Measurements from ENCODE around the gene EIF4A3.

The EIF4A3 gene

GRCh38 chr17:80176757-80177156 is 29.8 kb upstream of the EIF4A3 start:
- no peak overlapping the region for H2AFZ ChIP-seq (ENCODE audit: low read length)
- no peak overlapping the region for H3K27ac ChIP-seq (ENCODE audit: low read depth, low read length, poor library complexity, severe bottlenecking)
- TF ChIP-seq CTCF (IDR thresholded peaks at IDR 0.05; ENCODE audit: low read length) (no peak), EZH2 (IDR thresholded peaks at IDR 0.05; ENCODE audit: borderline replicate concordance, low read length) (no peak)
- no peaks in the 10 kb centered on the region for H4K20me1 ChIP-seq (ENCODE audit: insufficient read depth, low read length)
- no peaks in the 10 kb centered on the region for H3K9me3 ChIP-seq (ENCODE audit: low read length)
- H3K4me1 ChIP-seq (ENCODE audit: insufficient read depth, low read length, severe bottlenecking), result no peaks in the 10 kb centered on the region
- H3K9me2 ChIP-seq (ENCODE audit: low read depth, low read length), result no peaks in the 10 kb centered on the region
- no peaks in the 10 kb centered on the region for H3F3A ChIP-seq (ENCODE audit: insufficient read depth, low read length)
- peaks cover 6% of the 10 kb centered on the region; the same call in 1 of the 2 replicates for H3K27me3 ChIP-seq (ENCODE audit: insufficient read depth, low read length)
- no peak overlapping the region for H3K9ac ChIP-seq (ENCODE audit: low read length)
- no peaks in the 10 kb centered on the region for H3K79me2 ChIP-seq (ENCODE audit: insufficient read depth, low read length)
- H3K4me3 ChIP-seq (ENCODE audit: low read depth, low read length, poor library complexity, severe bottlenecking), result no peak overlapping the region
- H3K36me3 ChIP-seq (ENCODE audit: insufficient read depth, low read length), result no peaks in the 10 kb centered on the region
- no peak overlapping the region for H3K4me2 ChIP-seq (ENCODE audit: low read length)

- no peak for TF ChIP-seq EZH2 (IDR thresholded peaks at IDR 0.05; ENCODE audit: borderline replicate concordance, low read length)
- no peak for TF ChIP-seq CTCF (IDR thresholded peaks at IDR 0.05; ENCODE audit: low read length)
- no peaks in the 10 kb centered on the region for H3K4me1 ChIP-seq (ENCODE audit: insufficient read depth, low read length, severe bottlenecking)
- no peaks in the 10 kb centered on the region for H3K36me3 ChIP-seq (ENCODE audit: insufficient read depth, low read length)
- no peak overlapping the region for H2AFZ ChIP-seq (ENCODE audit: low read length)
- H3K9me2 ChIP-seq (ENCODE audit: low read depth, low read length), result no peaks in the 10 kb centered on the region
- no peaks in the 10 kb centered on the region for H4K20me1 ChIP-seq (ENCODE audit: insufficient read depth, low read length)
- no peaks in the 10 kb centered on the region for H3F3A ChIP-seq (ENCODE audit: insufficient read depth, low read length)
- no peak overlapping the region for H3K27ac ChIP-seq (ENCODE audit: low read depth, low read length, poor library complexity, severe bottlenecking)
- H3K27me3 ChIP-seq (ENCODE audit: insufficient read depth, low read length), result peaks cover 3% of the 10 kb centered on the region; the same call in 1 of the 2 replicates
- H3K9ac ChIP-seq (ENCODE audit: low read length), result no peak overlapping the region
- H3K4me3 ChIP-seq (ENCODE audit: low read depth, low read length, poor library complexity, severe bottlenecking), result no peak overlapping the region
- H3K4me2 ChIP-seq (ENCODE audit: low read length), result no peak overlapping the region
- H3K79me2 ChIP-seq (ENCODE audit: insufficient read depth, low read length), result no peaks in the 10 kb centered on the region
- H3K9me3 ChIP-seq (ENCODE audit: low read length), result no peaks in the 10 kb centered on the region
Measured at GRCh38 chr17:80173916-80174315, 27.0 kb upstream of the EIF4A3 start.

GRCh38 chr17:80173126-80173525 is 26.2 kb upstream of the EIF4A3 start:
- H3K9ac ChIP-seq (ENCODE audit: low read length), result no peak overlapping the region
- H3K9me3 ChIP-seq (ENCODE audit: low read length), result no peaks in the 10 kb centered on the region
- H3K4me1 ChIP-seq (ENCODE audit: insufficient read depth, low read length, severe bottlenecking), result no peaks in the 10 kb centered on the region
- H3K4me2 ChIP-seq (ENCODE audit: low read length), result no peak overlapping the region
- no peak overlapping the region for H3K4me3 ChIP-seq (ENCODE audit: low read depth, low read length, poor library complexity, severe bottlenecking)
- H3K36me3 ChIP-seq (ENCODE audit: insufficient read depth, low read length), result no peaks in the 10 kb centered on the region
- no peaks in the 10 kb centered on the region for H3K79me2 ChIP-seq (ENCODE audit: insufficient read depth, low read length)
- no peaks in the 10 kb centered on the region for H4K20me1 ChIP-seq (ENCODE audit: insufficient read depth, low read length)
- no peak overlapping the region for H2AFZ ChIP-seq (ENCODE audit: low read length)
- no peak overlapping the region for H3K27ac ChIP-seq (ENCODE audit: low read depth, low read length, poor library complexity, severe bottlenecking)
- H3F3A ChIP-seq (ENCODE audit: insufficient read depth, low read length), result no peaks in the 10 kb centered on the region
- H3K27me3 ChIP-seq (ENCODE audit: insufficient read depth, low read length), result peaks cover 3% of the 10 kb centered on the region; the same call in 1 of the 2 replicates
- TF ChIP-seq CTCF (IDR thresholded peaks at IDR 0.05; ENCODE audit: low read length) (no peak), EZH2 (IDR thresholded peaks at IDR 0.05; ENCODE audit: borderline replicate concordance, low read length) (no peak)
- no peaks in the 10 kb centered on the region for H3K9me2 ChIP-seq (ENCODE audit: low read depth, low read length)

Measured in OCI-LY1 (cell line).